Glomerular endothelial cell (primary cell): ENCODE results near the gene RPS17. TPM values are rescaled to one million over a fixed set of nuclear protein-coding genes. Genes with fewer than 3 reads are reported as not detected.

Experiments used
- DNase-seq: peaks from one replicate; pipeline ENCODE4 v3.0.0-alpha.2; 2011; ENCODE audit warnings: low read depth, low spot score; ENCODE audit errors: extremely low read depth
- total RNA-seq: library from RNA; depleted of rRNA; stranded (reverse); fragments of >200 nt; gene quantifications from 2 replicates; pipeline ENCODE4 v1.2.3, GENCODE V29; 2015

RPS17 gene
- 1,446 and 3,005 TPM in 2 replicates for total RNA-seq

- peak; percentile 67 for DNase-seq
Measured at GRCh38 chr15:82540055-82540983, at the start of gene RPS17. Gene RPS17, minus strand, starts transcription at chr15:82540457. Its CDS starts 29 bp downstream, at chr15:82540428.

DNA sequence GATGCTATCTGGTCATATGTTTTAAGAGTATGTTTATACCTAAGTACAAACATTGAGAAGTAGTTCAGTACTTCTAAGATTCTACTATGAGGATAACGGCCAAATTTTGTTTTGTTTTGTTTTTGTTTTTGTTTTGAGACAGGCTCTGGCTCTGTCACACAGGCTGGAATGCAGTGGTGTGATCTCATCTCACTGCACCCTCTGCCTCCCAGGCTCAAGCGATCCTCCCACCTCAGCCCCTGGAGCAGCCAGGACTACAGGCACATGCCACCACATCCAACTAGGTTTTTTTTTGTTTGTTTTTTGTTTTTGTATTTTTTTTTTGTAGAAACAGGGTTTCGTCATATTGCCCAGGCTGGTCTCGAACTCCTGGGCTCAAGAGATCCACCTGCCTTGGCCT is 47.5 kb upstream of the RPS17 start:
- DNase-seq = no peak

GRCh38 chr15:82585072-82585471 is 44.8 kb upstream of the RPS17 start:
- no peak for DNase-seq

- DNase-seq = no peak
Measured at GRCh38 chr15:82580713-82581112, 40.5 kb upstream of the RPS17 start.

DNA sequence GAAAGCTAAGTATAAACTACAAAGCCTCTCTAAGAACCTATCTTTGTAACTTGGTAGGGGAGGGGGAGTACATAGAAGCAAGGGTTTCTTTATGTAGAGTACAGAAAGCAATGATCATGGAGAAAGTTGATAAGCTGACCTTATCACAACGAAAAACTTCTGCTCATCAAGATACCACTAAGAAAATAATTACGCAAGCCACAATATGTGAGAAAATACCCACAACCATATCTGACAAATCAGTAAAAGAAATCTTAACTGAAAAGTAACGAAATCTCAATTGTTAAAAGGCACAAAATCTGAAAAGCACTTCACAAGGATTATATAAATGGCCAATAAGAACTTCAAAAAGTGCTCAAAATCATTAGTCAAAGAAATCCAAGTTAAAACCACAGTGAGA is 35.1 kb upstream of the RPS17 start:
- DNase-seq = no peak

DNA sequence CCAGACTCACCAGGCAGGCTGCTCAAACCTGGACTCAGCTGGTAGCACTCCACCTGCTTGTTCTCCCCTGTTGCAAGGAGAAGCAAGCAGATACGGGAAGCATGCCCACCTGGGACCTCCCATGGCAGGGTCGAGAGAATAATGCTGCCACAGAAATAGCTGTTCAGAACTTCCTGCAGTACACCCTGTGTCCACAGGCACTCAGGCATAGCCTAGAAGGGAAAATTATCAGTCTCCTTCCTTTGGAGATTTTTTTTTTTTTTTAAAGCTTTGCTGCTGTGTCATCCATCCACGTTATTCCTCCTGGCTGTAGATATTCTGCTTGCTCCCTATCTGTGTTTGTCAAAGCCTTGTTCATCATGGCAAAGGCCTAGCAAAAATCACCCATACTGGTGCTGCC is 32.7 kb upstream of the RPS17 start:
- no peak for DNase-seq

DNA sequence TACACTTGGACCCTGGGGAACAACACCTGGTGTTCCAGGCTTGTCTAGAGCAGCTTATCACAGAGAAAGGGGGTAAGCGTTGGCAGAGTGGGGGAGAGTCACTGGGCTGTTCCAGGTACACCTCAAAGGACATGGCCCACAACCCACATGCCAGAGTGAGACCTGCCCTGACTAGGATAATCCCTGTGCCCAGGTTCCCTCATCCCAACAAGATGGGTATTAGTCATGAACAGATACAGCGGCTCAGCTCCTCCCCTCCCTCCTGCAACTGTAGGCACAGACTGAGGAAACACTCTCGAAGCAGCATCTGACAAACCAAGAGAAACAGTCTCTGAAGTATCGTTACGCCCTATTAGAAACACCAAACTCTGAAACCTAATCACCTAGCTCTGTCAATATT is 32.1 kb upstream of the RPS17 start:
- DNase-seq = no peak

GRCh38 chr15:82571722-82572222 is 31.5 kb upstream of the RPS17 start:
- no peak for DNase-seq

DNA sequence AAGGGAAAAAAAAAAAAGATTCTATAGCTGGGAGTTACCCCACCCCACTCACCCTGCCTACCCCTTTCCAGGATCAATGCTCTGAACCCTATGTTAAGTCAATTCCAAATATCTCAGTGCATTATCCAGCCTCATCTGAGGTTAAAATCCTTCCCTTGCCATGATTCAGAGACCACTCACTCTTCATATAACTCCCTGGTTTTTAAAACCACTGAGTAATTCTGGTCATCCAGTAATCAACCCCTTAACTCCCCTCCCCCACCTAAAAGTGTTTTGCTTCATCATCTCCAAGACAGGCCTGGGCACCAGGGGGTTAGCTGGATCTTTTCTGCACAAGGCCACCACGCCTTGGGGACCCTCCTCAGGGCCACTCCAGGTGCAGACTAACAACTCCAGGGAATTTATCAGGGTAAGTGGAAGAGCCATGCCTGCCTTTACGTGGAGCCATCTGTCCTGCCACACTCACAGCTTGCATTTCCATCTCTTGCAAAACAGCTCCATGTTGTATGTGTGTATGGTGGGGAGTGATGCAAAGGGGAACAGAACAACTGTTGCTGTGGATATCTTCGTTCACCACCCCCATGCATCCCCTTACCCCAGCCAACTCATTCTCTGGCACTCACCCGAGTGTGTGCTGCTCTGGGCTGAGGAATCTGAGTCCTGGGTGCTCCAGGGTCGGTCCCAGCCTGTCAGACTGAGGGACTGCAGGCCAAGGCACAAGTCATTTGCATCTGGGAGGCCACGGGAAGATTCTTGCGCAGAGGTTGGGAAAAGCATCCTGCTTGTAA is 30.7 kb upstream of the RPS17 start:
- no peak for DNase-seq

- DNase-seq = no peak
Measured at GRCh38 chr15:82569834-82570233, 29.6 kb upstream of the RPS17 start.

DNA sequence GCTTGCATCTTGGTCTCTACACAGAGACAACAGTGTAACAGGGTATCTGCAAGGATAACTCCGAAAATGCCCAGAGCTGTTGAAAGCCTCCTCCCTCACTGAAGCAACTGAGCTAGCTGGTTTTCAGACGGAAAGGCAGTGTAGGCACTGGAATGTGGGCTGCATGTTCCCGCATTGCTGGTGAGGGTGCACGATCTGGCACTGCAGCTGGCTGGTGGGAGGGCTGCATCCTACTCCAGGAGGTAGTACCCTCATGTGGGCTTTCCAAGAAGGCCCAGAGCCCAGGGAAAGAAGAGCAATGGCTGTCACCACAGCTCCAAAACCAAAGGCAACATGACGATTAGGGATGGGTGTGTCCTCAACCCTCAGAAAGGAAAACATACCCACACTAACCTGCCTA is 28.7 kb upstream of the RPS17 start:
- DNase-seq = no peak

DNA sequence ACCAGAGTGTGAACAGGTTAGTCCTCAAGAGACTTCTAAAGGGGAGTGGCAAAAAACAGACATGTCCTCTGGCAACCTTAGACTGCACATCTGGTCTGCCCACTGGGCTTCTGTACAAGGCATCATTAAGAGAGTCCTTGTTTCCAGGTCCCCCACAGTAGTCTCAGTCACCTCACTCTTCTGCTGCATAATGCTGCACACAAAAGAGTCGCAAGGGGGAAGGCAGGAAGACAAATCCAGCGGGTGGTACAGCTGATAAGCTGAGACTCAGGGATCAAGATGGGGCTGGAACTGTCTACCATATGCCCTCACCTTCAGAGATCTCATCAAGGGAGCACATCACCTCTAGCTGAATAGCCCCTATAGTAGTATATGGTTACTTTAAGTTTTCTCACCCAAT is 27.4 kb upstream of the RPS17 start:
- DNase-seq = no peak

DNA sequence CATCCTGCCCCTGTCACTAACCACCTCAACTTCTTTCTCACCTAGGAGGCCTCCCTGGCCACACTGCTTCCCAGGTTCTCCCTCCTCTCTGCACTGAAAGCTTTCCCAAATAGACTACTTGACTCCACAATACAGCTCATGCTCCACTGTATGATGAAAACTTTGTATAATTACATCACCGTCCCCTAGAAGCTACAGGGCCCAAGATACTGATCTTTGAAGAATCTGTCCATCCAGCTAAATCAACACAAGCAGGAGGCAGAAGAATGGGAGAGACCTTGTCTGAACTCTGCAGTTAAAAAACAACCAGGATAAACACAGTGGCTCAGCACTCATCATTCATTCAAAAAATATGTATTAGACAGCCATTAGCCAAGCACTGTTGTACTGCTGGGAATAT is 26.4 kb upstream of the RPS17 start:
- DNase-seq = no peak

DNA sequence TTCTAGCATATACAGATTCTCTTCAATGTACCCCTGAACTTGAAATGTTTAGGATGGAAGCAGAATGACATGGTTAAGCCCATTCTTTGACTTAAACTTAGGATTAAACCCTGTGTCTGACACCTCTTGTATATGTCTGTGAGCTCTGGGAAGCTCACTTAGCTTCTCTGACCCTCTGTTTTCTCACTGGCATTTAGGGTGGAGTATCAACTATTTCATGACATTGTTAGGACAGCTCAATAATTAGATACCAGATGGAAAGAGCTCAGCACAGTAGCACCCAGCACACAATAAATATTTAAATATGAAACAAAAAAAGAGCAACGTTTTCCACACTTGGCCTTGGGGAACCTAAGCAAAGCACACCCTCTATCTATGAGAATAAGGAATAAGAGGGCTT is 18.2 kb upstream of the RPS17 start:
- no peak for DNase-seq

GRCh38 chr15:82556315-82557035 is 16.2 kb upstream of the RPS17 start:
- no peak for DNase-seq

- DNase-seq = no peak
Measured at GRCh38 chr15:82554849-82555248, 14.6 kb upstream of the RPS17 start.

DNA sequence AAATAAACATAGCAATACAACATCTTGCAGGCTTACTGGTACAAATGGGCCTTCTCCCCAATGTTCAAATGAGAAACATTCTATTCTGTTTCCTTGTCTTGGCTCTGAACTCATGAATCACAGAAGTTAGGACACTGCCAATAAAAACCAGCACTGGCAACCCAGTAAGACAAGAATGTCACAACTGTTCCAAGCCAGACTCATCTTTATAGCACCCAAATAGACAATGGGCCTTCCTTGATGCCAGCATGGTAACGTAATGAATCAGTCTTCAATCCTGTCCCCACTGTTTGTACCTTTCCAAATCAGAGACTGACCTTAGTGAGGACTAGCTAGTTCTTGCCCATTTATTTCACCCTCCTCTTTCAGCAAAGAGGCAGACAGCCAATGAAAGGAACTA is 14.1 kb upstream of the RPS17 start:
- no peak for DNase-seq

DNA sequence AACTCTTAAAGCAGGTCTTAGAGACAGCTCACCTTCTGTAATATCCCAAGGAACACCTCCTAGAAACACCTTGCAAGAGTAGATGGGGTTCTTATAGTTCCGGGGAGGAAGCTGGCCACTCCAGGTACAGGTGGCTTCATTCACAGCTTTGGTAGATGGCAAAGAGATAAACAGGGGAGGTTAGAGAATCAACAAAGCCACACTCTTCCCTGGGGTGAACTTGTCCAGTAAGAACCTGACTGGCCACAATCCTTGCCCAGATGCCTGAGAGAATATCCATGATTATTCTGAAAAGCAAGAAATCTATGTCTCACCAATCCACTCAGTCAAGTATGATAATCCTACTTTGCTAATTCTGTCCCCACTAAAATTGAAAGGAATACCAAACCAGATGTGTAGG is 13.6 kb upstream of the RPS17 start:
- DNase-seq = no peak

GRCh38 chr15:82552861-82553260 is 12.6 kb upstream of the RPS17 start:
- DNase-seq = no peak

DNA sequence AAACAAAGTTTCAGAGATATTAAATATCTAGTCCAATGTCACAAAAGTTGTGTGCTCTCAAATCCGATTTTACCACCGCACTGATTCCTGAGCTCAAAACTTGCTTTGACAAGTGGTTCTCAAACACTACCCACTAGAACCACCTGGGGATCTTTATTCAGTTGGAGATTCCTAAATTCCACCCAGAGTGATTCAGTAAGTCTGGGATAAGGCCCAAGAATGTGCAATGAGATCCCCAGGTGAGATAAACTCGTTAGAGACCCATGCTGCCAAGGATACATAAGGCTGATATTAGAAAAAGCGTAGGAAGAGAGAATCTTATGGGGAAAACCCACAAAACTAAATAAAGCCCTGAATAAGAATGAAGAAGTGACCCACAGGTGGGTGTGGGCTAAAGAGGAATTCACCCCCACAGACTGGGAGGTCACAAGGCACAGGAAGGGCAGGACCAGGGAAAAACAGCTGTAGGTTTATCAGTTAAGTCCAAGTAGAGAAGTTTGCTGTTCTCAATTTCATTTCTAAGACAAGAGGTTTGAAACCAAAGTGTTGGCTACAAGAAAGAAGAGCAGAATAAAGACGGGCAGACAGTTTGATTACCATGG is 11.5 kb upstream of the RPS17 start:
- DNase-seq = no peak

DNA sequence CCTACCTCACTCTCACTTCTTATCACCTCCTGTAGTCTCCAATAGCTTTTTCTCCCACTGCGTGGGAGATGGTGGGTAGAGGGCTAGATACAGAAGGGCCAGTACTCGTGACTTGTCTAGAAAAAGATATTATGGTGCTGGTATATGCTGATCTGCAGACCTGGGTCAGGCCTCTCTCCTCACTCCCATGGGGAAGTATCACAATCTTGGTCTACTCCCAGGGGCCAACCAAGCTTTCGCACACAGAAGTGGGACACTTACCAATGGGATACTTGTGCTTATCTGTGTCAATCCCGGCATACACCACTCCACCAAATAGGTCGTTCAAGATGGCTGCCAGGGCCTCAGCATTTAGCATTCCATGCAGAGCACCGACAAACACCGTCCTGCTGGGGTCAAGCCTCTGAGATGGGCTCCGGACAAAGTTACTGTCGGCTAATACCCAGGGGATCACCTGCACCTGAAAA is 9.0 kb upstream of the RPS17 start:
- DNase-seq = no peak
